T-helper 1 cell treated with Interleukin-12 subunit alpha and Interleukin-12 subunit beta and Interleukin-4 antibody, amounts not matched to agents 30 ng/mL and 1 ng/mL, for 36 hours (primary cell): ENCODE results near the gene KLHL40. TPM values are rescaled to one million over a fixed set of nuclear protein-coding genes. Genes with fewer than 3 reads are reported as not detected.

Source experiments
- intact Hi-C: fragments of 100-400 bp; cut with micrococcal nuclease; formaldehyde crosslinking; loops from one replicate; pipeline ENCODE4 v1.15.1; 2024
- total RNA-seq: library from RNA; stranded (reverse); gene quantifications from 2 replicates; pipeline ENCODE4 v1.2.3, GENCODE V29; 2022

KLHL40 gene
- total RNA-seq, 1 donor from 2014 or later: not detected

DNA sequence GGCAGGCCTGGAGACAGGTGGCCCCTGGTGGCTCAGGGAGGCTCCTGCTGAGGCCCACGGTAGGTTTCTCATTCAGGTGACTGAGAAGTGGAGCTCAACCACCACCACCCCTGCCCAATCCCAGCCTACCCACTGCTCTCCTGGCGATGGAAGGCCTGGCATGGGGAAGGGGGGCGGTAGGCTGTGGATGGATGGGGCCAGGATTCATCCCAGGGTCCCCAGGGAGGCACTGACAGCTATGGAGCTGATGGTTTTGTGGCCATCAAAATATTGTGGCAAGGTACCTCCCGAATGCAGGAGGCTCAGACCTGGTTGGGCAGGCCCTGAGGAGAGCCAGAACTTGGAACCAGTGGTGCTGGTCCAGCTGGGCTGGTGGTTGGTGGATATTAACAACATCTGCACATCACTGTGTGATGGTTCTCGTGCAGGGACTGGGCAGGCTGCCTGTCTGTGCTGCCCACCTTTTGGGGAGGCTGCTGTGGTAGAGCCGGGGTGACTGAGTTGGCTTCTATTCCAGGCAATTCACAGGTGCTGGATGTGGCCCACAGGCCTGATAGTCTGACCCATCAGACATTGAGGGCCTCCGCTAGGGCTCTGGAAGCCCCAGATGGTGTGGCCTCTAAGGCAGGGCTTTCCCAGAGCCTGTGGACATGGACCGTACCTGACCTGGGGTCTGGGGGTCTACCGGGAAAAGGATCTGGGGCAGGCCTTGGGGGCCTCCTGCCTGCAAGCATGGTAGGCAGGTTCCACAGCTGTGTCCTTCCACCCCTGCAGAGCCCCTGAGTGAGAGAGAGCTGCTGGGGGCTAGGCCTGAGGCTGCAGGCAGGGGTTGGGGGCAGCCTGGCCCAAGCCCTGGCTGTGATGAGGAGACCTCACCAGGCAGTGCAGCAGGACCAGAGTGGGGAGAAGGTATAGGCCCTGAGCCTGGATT lies 28.4 kb upstream of the KLHL40 start:
- intact Hi-C loops: no loop called here

DNA sequence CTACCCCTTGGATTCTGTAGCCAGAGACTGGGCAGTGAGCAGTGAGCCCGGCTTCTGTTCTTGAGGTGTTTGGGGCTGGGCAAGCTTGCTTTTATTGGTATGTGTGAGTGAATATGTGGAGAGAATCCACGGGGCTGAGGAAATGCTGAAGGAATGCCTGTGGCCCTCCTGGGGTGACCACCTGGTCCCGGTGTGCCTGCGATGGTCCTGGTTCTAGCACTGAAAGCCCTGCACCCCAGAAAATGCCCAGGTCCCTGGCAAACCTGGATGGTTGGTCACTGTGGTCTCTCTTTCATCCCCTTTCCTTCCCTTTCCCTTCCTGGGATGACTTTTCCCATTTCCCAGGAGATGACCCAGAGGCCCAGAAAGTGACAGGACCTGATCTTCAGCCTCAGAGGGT lies 27.7 kb upstream of the KLHL40 start:
- intact Hi-C loops: no loop called here

DNA sequence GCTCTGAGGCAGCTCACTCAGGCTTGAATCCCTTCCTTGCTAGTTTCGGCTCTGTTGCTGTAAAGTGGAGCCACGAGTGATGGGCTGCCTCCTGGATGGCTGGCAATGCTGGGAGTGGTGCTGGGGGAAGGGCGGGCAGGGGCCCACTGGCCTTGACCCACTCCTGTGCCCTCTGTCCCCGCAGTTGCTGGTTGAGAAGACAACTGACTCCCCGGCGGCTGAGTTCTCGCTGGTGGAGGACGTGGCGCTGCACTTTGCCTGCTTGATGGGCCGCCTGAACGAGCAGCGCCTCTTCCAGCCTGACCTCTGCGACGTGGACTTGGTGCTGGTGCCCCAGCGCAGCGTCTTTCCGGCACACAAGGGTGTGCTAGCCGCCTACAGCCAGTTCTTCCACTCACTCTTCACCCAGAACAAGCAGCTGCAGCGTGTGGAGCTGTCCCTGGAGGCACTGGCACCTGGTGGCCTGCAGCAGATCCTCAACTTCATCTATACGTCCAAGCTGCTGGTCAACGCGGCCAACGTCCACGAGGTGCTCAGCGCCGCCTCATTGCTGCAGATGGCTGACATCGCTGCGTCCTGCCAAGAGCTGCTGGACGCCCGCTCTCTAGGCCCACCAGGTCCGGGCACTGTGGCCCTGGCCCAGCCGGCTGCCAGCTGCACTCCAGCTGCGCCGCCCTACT lies 27.1 kb upstream of the KLHL40 start:
- intact Hi-C loops: no loop called here

- intact Hi-C loops: no loop called here
Measured at GRCh38 chr3:42658771-42659390, 26.5 kb upstream of the KLHL40 start.

GRCh38 chr3:42659451-42660130 lies 25.7 kb upstream of the KLHL40 start:
- intact Hi-C loops: no loop called here

DNA sequence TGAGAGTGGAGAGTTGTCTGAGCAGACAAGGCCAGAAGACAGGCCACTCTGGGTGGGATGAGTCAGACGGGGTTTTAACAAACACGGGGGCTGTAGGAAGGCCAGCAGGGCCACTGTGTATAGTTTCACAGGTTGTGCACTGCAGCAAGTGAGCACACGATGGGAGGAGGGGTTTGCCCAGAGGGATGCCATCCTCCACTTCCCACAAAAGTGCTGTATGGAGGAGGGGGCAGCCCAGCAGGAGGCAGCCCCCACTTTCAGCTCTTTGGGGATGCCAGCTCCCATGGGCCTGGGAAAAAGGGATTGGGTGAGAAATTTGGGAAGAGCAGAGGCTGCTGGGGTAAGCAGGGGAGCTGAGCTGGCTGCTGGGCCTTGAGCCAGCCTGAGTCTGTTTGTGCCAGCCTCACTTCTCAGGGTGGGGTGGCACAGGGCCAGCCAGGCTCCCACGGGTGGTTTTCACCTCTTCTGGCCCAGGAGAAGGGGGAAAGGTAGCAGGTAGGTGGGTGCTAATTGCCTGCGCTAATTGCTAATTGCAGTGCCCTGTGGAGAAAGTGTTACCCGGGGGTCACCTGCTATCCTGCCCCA lies 25.1 kb upstream of the KLHL40 start:
- intact Hi-C loops: no loop called here

DNA sequence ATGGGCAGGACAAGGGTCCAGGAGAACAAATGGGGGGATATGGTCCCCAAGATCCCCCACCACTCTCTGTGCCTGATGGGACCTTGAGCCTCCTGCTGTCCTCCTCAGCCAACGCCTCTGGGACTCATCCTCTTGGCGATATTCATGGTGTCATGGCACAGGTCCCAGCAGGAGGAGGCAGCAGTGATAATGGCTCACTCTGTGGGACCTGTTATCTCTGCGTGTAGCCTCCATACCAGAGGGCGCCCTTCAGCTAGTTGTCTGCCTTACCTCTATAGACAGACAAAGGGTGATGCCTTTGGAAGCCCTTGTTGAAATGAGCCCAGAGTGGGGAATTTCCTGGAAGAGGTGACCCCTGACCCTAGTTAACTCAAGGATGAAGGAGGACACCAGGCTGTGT lies 24.4 kb upstream of the KLHL40 start:
- intact Hi-C loops: loop anchor here (1.0 kb wide), 1 partner anchor 83 kb away; no protein-coding TSS in a partner anchor

DNA sequence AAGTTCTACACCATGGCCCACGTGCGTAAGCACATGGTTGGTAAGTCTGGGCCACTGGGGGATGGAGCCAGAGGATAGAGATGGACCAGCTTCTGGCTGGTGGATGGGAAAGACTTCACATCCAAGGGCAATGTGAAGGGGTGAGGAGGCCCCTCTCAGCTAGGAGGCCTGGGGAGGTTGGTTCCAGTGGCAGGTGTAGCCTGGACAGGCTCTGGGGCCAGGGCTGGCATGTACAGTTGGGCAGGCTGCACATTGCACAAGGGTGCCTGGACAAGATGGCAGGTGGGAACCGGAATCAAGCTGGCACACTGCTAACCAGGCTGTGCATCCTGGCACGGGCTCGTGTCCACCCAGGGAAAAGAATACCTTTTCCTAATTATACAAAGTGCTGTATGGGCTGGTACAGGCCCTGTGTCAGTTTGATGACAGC lies 23.7 kb upstream of the KLHL40 start:
- intact Hi-C loops: loop anchor here (1.0 kb wide), 1 partner anchor 83 kb away; no protein-coding TSS in a partner anchor

DNA sequence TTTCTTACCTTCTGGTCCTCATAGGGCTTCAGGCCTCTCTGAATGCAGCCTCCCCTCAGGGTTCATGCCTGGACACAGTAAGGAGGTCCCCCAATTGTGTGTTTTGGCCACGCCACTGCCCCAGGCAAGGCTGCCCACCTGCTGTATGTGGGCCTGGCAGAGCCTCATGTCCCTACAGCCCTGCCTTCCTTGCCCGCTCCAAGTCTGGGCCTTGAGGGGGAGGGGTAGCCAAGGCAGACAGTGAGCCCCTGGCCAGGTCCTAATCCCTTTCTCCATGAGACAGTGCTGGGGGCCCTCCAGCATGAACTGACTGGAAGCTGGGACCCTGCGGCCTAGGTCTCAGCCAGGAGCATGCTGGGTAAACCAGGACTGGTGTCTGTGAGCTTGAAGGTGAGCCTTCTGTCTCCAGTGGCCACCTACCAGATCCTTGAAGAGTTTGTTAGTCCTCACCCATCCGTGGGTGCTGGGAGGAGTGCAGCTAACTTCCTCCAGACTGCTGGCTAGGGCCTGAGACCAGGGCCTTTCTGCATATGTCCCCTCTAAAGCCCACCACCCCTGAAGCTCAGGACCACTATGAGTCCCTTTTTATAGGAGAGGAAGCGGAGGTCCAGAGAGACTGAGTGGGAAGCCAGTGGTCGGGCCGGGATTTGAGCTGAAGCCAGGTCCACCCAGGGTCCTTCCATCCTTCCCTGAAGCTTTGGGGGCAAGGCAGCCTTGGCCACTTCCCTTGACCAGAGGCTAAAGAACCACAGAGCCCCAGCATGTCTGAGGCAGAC lies 23.1 kb upstream of the KLHL40 start:
- intact Hi-C loops: no loop called here

- intact Hi-C loops: no loop called here
Measured at GRCh38 chr3:42662813-42663535, 22.4 kb upstream of the KLHL40 start.

- intact Hi-C loops: no loop called here
Measured at GRCh38 chr3:42663581-42664437, 21.5 kb upstream of the KLHL40 start.

- intact Hi-C loops: no loop called here
Measured at GRCh38 chr3:42664438-42664803, 20.9 kb upstream of the KLHL40 start.

DNA sequence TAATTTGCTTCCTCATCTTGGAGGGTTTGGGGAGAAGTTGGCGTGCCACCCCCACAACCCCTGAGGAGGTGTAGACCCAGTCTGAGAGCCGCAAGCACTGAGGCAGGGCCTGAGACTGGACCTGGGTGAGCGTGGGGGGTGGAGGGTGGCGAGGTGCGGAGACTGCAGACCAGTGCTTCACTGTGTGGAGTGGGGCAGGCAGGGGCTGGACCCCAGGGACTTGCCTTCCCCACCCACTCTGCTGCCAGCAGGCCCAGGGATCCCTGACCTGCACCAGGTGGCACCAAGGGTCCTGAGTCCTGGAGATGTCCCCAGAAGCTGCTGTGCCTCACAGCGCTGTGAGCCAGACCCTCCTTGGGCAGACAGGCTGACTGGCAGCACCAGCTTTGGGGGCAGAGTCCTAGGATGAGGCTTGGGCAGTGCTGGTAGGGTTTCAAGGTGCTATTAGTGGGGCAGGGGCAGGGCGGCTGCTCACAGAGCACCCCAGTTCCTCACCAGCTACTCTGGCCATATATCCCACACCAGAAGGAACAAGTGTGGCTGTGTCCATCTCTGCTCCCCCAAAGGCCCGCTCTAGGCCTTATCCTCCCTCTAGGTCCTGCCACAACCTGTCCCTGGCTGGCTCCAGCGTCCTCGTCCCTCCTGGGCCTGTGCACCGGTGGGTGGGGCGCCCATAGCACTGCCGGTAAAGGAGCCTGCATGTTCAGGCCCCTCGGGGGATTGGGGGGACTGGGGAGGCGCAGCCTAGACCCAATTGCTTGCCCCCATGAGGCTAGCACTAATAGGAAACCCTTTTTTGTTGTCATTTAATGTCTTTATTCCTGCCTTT lies 20.1 kb upstream of the KLHL40 start:
- intact Hi-C loops: no loop called here

- intact Hi-C loops: no loop called here
Measured at GRCh38 chr3:42666022-42666421, 19.3 kb upstream of the KLHL40 start.

DNA sequence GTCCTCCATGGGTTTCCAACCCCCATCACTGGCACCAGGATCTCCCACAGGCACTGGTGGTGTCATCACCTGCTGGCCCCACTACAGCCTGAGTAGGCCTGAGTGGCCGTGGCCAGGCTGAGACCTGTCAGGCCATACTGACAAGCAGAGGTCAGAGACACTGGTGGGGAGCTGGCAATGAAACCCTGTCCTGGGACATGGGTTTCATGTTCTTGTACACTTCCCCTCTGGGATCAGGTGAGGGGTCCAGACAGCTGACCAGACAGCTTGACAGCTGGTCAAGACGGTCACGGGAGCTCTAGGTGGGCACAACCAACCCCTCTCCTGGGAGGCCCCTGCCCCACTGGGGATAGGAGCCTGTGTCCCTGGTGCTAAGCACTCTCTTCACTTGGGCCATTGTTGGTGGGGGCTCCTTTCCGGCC lies 18.7 kb upstream of the KLHL40 start:
- intact Hi-C loops: no loop called here

DNA sequence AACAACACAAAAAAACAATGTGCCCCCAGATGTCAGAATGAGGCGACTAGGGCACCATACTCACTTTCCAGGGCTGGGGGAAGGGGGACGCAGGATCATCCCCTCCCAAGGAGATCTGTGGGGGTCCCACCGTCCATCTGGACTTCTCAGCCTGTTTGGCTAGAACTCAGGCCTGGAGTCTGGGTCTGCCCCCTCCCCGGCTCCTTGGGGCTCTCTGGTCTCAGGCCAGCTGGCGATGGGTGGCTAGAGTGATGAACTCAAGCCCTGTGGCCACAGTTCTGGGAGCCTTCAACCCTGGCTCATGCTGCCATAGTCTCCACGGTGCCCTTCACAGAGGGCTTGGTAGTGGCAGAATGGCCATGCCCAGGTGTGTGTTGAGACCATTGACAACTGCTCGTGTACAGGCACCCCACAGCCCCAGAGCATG lies 18.2 kb upstream of the KLHL40 start:
- intact Hi-C loops: no loop called here

- intact Hi-C loops: no loop called here
Measured at GRCh38 chr3:42667523-42668412, 17.6 kb upstream of the KLHL40 start.
